Left forelimb (tissue), 1 donor: Measurements from ENCODE around the gene RPL10L.

Source experiments
- DNase-seq: peaks from one replicate; pipeline ENCODE4 v3.0.0-alpha.2; 2018; ENCODE audit warnings: low spot score

Gene RPL10L

GRCh38 chr14:46651526-46652144 is at the start of gene RPL10L:
Gene RPL10L, minus strand, starts transcription at chr14:46651781. Its CDS starts 45 bp downstream, at chr14:46651736.
- DNase-seq: no peak

GRCh38 chr14:46691819-46692218 is 40.2 kb upstream of the RPL10L start:
- no peak for DNase-seq

GRCh38 chr14:46686652-46687051 is 35.1 kb upstream of the RPL10L start:
- no peak for DNase-seq

DNA sequence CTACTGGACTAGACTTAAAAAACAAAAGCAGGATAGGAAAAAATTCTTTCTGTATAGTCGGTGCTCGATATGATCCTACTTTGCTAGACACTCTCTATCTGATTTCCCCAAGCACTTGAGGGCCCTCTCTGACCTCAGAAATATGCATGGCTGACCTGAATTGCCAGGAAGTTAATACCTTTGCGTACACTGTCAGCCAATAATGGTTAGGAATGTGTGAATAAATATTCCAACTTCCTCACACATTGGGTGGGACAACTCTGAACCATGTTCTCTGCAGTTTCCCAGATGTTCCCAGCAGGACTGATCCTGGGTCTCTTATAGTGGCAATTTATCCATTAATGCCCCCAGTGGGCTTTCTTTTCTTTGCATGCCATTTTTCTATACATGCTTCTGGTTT is 20.5 kb upstream of the RPL10L start:
- no peak for DNase-seq

GRCh38 chr14:46663382-46663781 is 11.8 kb upstream of the RPL10L start:
- DNase-seq: no peak

- DNase-seq: no peak
These were observed 10.1 kb upstream of the RPL10L start for GRCh38 chr14:46661728-46662127.

GRCh38 chr14:46653031-46653755 is 1.6 kb upstream of the RPL10L start:
- no peak for DNase-seq

DNA sequence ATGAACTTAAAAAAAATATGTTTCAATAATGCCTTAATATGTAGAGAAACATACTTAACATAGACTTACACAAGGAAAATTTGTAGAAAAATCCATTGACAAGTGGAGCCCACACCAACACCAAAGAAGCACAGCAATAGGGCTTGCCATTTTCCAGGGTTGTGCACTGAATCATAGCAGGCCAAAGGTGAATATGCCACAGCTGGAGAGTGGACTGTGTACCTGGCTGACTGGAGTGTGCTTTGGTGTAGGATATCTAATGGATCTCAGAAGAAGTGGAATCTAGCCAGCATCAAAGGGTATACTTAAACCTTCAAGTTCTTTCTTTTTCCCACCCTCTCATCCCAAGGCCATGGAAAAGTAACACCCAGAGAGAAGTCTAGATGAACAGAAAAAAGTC is 4.8 kb downstream of the RPL10L start:
- no peak for DNase-seq

DNA sequence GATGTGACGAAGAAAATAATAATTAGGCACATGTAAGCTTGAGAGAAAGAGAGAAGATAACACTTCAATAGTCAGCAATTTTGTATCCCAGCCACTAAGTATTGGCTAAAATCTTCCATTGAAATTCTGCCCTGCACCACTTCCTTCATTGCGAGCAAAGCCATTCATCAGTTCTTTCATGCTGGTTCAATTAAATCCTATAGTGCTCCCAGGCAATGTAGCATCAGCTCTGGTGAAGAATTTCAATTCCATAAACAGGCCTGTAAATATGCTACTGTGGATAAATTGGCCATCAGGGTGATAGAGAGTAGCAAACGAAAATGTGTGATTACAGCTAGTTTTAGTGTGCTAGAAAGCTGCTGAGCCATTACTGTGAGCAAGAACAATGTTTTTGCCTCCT is 24.7 kb downstream of the RPL10L start:
- DNase-seq: no peak
